Stimulated activated CD4-positive, alpha-beta T cell treated with anti-CD3 and anti-CD28 coated beads, Interleukin-4, amount 100 ng/mL, for 1 hour (primary cell): ENCODE measurements around the gene CNOT10.
"Not testable (repeated sequence)": the region's sequence is repeated elsewhere in the genome, so short reads cannot be mapped to it uniquely, and the experiment has no call there.

ENCODE experiments used
- DNase-seq: peaks from one replicate; pipeline ENCODE4 v3.0.0-alpha.2; 2020

Gene CNOT10

GRCh38 chr3:32698506-32698905 lies 13.5 kb downstream of the CNOT10 start:
- no peak for DNase-seq

- DNase-seq = no peak
Measured at GRCh38 chr3:32699429-32699828, 14.4 kb downstream of the CNOT10 start.

GRCh38 chr3:32700244-32700643 lies 15.3 kb downstream of the CNOT10 start:
- no peak for DNase-seq

- no peak for DNase-seq
Measured at GRCh38 chr3:32703491-32703972, 18.5 kb downstream of the CNOT10 start.

GRCh38 chr3:32705232-32705631 lies 20.2 kb downstream of the CNOT10 start:
- DNase-seq = no peak

GRCh38 chr3:32706348-32707025 lies 21.5 kb downstream of the CNOT10 start:
- DNase-seq = no peak

- no peak for DNase-seq
Measured at GRCh38 chr3:32707026-32707370, 22.0 kb downstream of the CNOT10 start.

GRCh38 chr3:32708672-32709283 lies 23.8 kb downstream of the CNOT10 start:
- no peak for DNase-seq

GRCh38 chr3:32709346-32709745 lies 24.4 kb downstream of the CNOT10 start:
- no peak for DNase-seq

- no peak for DNase-seq
Measured at GRCh38 chr3:32712506-32713055, 27.6 kb downstream of the CNOT10 start.

- no peak for DNase-seq
Measured at GRCh38 chr3:32713181-32713580, 28.2 kb downstream of the CNOT10 start.

GRCh38 chr3:32719335-32719734 lies 34.3 kb downstream of the CNOT10 start:
- DNase-seq = no peak

GRCh38 chr3:32719931-32720330 lies 34.9 kb downstream of the CNOT10 start:
- no peak for DNase-seq

- DNase-seq = no peak
Measured at GRCh38 chr3:32725721-32726120, 40.7 kb downstream of the CNOT10 start.

GRCh38 chr3:32733631-32734229 lies 48.7 kb downstream of the CNOT10 start:
- no peak for DNase-seq

- no peak for DNase-seq
Measured at GRCh38 chr3:32734756-32735155, 49.8 kb downstream of the CNOT10 start.

- not testable (repeated sequence) for DNase-seq
Measured at GRCh38 chr3:32743470-32743869, 58.5 kb downstream of the CNOT10 start.

GRCh38 chr3:32743934-32744333 lies 58.9 kb downstream of the CNOT10 start:
- no peak for DNase-seq

- DNase-seq = no peak
Measured at GRCh38 chr3:32751377-32751776, 66.4 kb downstream of the CNOT10 start.

GRCh38 chr3:32755761-32756160 lies 70.8 kb downstream of the CNOT10 start:
- DNase-seq = no peak

GRCh38 chr3:32757618-32758374 lies 72.8 kb downstream of the CNOT10 start:
- DNase-seq = no peak

- no peak for DNase-seq
Measured at GRCh38 chr3:32758375-32758753, 73.4 kb downstream of the CNOT10 start.

- DNase-seq = no peak
Measured at GRCh38 chr3:32759342-32759741, 74.4 kb downstream of the CNOT10 start.
